Neural cell (in vitro differentiated cells): ENCODE measurements around the gene GNB2. TPM values are rescaled to one million over a fixed set of nuclear protein-coding genes. Genes with fewer than 3 reads are reported as not detected.

Experiments used
- H2AFZ ChIP-seq: fragments of 200-600, 300-800 bp; sonication (generic), shearing (Covaris generic); 2 replicates; pipeline ENCODE4 v1.6.0; 2014; ENCODE audit warnings: low read depth, mild to moderate bottlenecking, antibody characterized with exemption, low read length, moderate library complexity
- H3F3A ChIP-seq: fragments of 200-600 bp; shearing (Covaris generic); 2 replicates; pipeline ENCODE4 v1.6.1; 2016; ENCODE audit warnings: mild to moderate bottlenecking, moderate library complexity, mixed read lengths, antibody characterized with exemption, low read length; ENCODE audit not compliant: insufficient read depth, poor library complexity, severe bottlenecking
- H3K27ac ChIP-seq: fragments of 200-600, 300-800 bp; sonication (generic), shearing (Covaris generic); 2 replicates; pipeline ENCODE4 v1.5.1; 2014; ENCODE audit warnings: mild to moderate bottlenecking, low read length, moderate library complexity
- H3K27me3 ChIP-seq: fragments of 300-800, 200-600 bp; sonication (generic), shearing (Covaris generic); 2 replicates; pipeline ENCODE4 v1.6.0; 2014; ENCODE audit warnings: mild to moderate bottlenecking, low read depth, low read length, moderate library complexity; ENCODE audit not compliant: insufficient read depth
- H3K36me3 ChIP-seq: fragments of 300-800, 200-600 bp; sonication (generic), shearing (Covaris generic); 2 replicates; pipeline ENCODE4 v1.5.1; 2014; ENCODE audit warnings: mild to moderate bottlenecking, antibody characterized with exemption, low read length, moderate library complexity; ENCODE audit not compliant: insufficient read depth
- H3K4me2 ChIP-seq: fragments of 300-800, 200-600 bp; sonication (generic), shearing (Covaris generic); 2 replicates; pipeline ENCODE4 v1.6.0; 2014; ENCODE audit warnings: mild to moderate bottlenecking, low read length
- H3K4me3 ChIP-seq: fragments of 300-800, 200-600 bp; sonication (generic), shearing (Covaris generic); 2 replicates; pipeline ENCODE4 v1.5.1; 2014; ENCODE audit warnings: mild to moderate bottlenecking, low read length, moderate library complexity
- H3K79me2 ChIP-seq: fragments of 200-600 bp; shearing (Covaris generic); replicated peaks from 2 replicates; pipeline ENCODE4 v1.6.0; 2014; ENCODE audit warnings: mild to moderate bottlenecking, low read length, moderate library complexity; ENCODE audit not compliant: insufficient read depth
- H3K9ac ChIP-seq: fragments of 300-800, 200-600 bp; sonication (generic), shearing (Covaris generic); 2 replicates; pipeline ENCODE4 v1.6.1; 2016; ENCODE audit warnings: mild to moderate bottlenecking, low read length, mixed read lengths
- H3K9me2 ChIP-seq: fragments of 200-600 bp; shearing (Covaris generic); 2 replicates; pipeline ENCODE4 v1.6.1; 2016; ENCODE audit warnings: mild to moderate bottlenecking, low read length, mixed read lengths; ENCODE audit not compliant: insufficient read depth
- H3K9me3 ChIP-seq: fragments of 200-600, 300-800 bp; sonication (generic), shearing (Covaris generic); 2 replicates; pipeline ENCODE4 v1.6.1; 2016; ENCODE audit warnings: mild to moderate bottlenecking, mixed run types, low read length, moderate library complexity, mixed read lengths
- H4K20me1 ChIP-seq: fragments of 200-600 bp; shearing (Covaris generic); 2 replicates; pipeline ENCODE4 v1.6.1; 2016; ENCODE audit warnings: mild to moderate bottlenecking, mixed run types; ENCODE audit not compliant: insufficient read depth
- EP300 ChIP-seq: fragments of 450-650 bp; conservative IDR thresholded peaks from 2 replicates; pipeline ENCODE4 v1.6.1; 2014; ENCODE audit warnings: antibody characterized with exemption, mild to moderate bottlenecking, moderate library complexity; ENCODE audit not compliant: poor library complexity, severe bottlenecking
- EZH2 ChIP-seq: fragments of 200-600, 300-800 bp; shearing (Covaris generic), sonication (generic); IDR thresholded peaks from 2 replicates; pipeline ENCODE4 v1.6.1; 2014; ENCODE audit warnings: antibody characterized with exemption, low read length, borderline replicate concordance, mild to moderate bottlenecking; ENCODE audit not compliant: insufficient read depth, poor library complexity, severe bottlenecking
- MXI1 ChIP-seq: fragments of 450-650 bp; conservative IDR thresholded peaks from 2 replicates; pipeline ENCODE4 v1.6.1; 2014; ENCODE audit warnings: antibody characterized with exemption, mild to moderate bottlenecking; ENCODE audit not compliant: poor library complexity, severe bottlenecking
- POLR2AphosphoS5 ChIP-seq: IDR thresholded peaks from 2 replicates; pipeline ENCODE4 v1.6.1; 2012
- RAD21 ChIP-seq: fragments of 450-650 bp; conservative IDR thresholded peaks from 2 replicates; pipeline ENCODE4 v1.6.1; 2014; ENCODE audit warnings: antibody characterized with exemption, mild to moderate bottlenecking, moderate library complexity
- SMC3 ChIP-seq: fragments of 450-650 bp; conservative IDR thresholded peaks from 2 replicates; pipeline ENCODE4 v1.6.1; 2014; ENCODE audit warnings: antibody characterized with exemption, mild to moderate bottlenecking, moderate library complexity; ENCODE audit not compliant: poor library complexity
- TAF1 ChIP-seq: IDR thresholded peaks from 2 replicates; pipeline ENCODE4 v1.6.1; 2012; ENCODE audit warnings: low read depth
- polyA plus RNA-seq: library from polyadenylated mRNA; depleted of rRNA; stranded (reverse); fragments of >200 nt; gene quantifications from 2 replicates; pipeline ENCODE4 v1.2.3, GENCODE V29; 2014
- TF ChIP-seq, protein P1 (sequence below): fragments of 450-650 bp; IDR thresholded peaks from 2 replicates; pipeline ENCODE4 v1.5.1; 2014; ENCODE audit warnings: antibody characterized with exemption, mild to moderate bottlenecking, moderate library complexity; ENCODE audit not compliant: poor library complexity, severe bottlenecking
- TF ChIP-seq, protein P2 (sequence below): IDR thresholded peaks from 2 replicates; pipeline ENCODE4 v1.6.1; 2012; ENCODE audit warnings: borderline replicate concordance

Gene GNB2
- polyA plus RNA-seq, 1 donor from 2014 or later = 279 TPM

DNA sequence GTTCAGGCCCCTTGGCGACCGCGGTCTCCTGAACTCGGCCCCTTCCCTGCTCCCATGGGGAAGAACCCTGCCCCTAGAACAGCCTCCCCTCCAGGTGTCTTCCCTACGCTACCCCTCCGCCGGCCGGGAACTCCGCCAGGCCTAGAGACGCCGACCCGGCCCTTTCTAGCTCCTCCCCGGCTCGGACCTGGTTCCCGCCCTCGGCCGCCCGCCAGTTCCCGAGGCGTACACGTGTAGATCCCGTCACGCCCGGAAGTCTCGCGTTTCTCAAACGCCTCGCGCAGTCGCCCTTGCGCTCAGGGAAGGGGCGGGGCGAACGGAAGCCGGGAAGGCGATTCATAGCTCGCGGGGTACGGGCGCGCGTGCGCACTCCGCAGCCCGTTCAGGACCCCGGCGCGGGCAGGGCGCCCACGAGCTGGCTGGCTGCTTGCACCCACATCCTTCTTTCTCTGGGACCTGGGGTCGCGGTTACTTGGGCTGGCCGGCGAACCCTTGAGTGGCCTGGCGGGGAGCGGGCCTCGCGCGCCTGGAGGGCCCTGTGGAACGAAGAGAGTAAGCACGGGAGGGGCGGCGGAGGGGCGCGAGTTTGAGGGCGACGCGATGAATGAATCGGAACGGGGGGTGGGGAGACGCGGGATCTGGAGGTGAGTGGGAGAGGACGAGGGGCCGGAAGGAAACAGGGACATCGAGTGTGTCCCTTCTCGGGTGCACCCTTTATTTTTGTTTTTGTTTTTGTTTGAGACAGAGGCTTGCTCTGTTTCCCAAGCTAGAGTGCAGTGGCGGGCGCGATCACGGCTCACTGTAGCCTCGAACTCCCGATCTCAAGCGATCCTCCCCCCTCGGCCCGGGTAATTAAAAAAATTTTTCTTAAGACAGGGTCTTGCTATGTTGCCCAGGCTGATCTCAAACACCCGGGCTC, 32.5 kb downstream of the GNB2 start, which contains the start of gene POP7:
Gene POP7, plus strand, starts transcription at position 369 of the 919 bp plus-strand sequence. CDS start 710 bp downstream, outside the sequence.
- TF ChIP-seq POLR2AphosphoS5 (peak; percentile 97), TAF1 (peak; percentile 39), EP300 (no peak), EZH2 (no peak), SMC3 (no peak), RAD21 (no peak), MXI1 (peak; percentile 92)
- TF ChIP-seq, protein P1, sequence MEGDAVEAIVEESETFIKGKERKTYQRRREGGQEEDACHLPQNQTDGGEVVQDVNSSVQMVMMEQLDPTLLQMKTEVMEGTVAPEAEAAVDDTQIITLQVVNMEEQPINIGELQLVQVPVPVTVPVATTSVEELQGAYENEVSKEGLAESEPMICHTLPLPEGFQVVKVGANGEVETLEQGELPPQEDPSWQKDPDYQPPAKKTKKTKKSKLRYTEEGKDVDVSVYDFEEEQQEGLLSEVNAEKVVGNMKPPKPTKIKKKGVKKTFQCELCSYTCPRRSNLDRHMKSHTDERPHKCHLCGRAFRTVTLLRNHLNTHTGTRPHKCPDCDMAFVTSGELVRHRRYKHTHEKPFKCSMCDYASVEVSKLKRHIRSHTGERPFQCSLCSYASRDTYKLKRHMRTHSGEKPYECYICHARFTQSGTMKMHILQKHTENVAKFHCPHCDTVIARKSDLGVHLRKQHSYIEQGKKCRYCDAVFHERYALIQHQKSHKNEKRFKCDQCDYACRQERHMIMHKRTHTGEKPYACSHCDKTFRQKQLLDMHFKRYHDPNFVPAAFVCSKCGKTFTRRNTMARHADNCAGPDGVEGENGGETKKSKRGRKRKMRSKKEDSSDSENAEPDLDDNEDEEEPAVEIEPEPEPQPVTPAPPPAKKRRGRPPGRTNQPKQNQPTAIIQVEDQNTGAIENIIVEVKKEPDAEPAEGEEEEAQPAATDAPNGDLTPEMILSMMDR = no peak
- TF ChIP-seq, protein P2, sequence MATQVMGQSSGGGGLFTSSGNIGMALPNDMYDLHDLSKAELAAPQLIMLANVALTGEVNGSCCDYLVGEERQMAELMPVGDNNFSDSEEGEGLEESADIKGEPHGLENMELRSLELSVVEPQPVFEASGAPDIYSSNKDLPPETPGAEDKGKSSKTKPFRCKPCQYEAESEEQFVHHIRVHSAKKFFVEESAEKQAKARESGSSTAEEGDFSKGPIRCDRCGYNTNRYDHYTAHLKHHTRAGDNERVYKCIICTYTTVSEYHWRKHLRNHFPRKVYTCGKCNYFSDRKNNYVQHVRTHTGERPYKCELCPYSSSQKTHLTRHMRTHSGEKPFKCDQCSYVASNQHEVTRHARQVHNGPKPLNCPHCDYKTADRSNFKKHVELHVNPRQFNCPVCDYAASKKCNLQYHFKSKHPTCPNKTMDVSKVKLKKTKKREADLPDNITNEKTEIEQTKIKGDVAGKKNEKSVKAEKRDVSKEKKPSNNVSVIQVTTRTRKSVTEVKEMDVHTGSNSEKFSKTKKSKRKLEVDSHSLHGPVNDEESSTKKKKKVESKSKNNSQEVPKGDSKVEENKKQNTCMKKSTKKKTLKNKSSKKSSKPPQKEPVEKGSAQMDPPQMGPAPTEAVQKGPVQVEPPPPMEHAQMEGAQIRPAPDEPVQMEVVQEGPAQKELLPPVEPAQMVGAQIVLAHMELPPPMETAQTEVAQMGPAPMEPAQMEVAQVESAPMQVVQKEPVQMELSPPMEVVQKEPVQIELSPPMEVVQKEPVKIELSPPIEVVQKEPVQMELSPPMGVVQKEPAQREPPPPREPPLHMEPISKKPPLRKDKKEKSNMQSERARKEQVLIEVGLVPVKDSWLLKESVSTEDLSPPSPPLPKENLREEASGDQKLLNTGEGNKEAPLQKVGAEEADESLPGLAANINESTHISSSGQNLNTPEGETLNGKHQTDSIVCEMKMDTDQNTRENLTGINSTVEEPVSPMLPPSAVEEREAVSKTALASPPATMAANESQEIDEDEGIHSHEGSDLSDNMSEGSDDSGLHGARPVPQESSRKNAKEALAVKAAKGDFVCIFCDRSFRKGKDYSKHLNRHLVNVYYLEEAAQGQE = peak; percentile 61
- Histone ChIP-seq H2AFZ (peak within 1 kb of the TSS; percentile 84), H3K9ac (peak within 1 kb of the TSS; percentile 91), H3K4me2 (peak within 1 kb of the TSS; percentile 72), H3K4me3 (peak within 1 kb of the TSS; percentile 87), H3K27me3 (no peaks in the 10 kb centered on the region), H4K20me1 (no peaks in the 10 kb centered on the region), H3F3A (no peaks in the 10 kb centered on the region), H3K9me2 (no peaks in the 10 kb centered on the region), H3K9me3 (no peaks in the 10 kb centered on the region), H3K36me3 (no peaks in the 10 kb centered on the region), H3K79me2 (peaks cover 14% of the 10 kb centered on the region), H3K27ac (peak within 1 kb of the TSS; percentile 82)

DNA sequence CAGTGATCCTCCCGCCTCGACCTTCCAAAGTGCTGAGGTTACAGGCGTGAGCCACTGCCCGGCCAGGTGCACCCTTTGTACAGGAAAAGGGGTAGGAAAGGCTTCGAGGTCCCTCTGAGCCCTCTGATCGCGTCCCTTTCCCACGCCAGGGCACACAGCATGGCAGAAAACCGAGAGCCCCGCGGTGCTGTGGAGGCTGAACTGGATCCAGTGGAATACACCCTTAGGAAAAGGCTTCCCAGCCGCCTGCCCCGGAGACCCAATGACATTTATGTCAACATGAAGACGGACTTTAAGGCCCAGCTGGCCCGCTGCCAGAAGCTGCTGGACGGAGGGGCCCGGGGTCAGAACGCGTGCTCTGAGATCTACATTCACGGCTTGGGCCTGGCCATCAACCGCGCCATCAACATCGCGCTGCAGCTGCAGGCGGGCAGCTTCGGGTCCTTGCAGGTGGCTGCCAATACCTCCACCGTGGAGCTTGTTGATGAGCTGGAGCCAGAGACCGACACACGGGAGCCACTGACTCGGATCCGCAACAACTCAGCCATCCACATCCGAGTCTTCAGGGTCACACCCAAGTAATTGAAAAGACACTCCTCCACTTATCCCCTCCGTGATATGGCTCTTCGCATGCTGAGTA, 33.3 kb downstream of the GNB2 start:
- H3K4me2 ChIP-seq = peak overlapping the region; percentile 58
- TF ChIP-seq TAF1 (peak; percentile 6), MXI1 (no peak)
- peaks cover 14% of the 10 kb centered on the region for H3K79me2 ChIP-seq
- H3K9me3 ChIP-seq = no peaks in the 10 kb centered on the region
- H3K27me3 ChIP-seq = no peaks in the 10 kb centered on the region
- peak overlapping the region; percentile 87 for H3K4me3 ChIP-seq
- no peak overlapping the region for H3K27ac ChIP-seq
- H3K9me2 ChIP-seq = no peaks in the 10 kb centered on the region
- H3K9ac ChIP-seq = peak overlapping the region; percentile 91
- no peaks in the 10 kb centered on the region for H3K36me3 ChIP-seq
- H3F3A ChIP-seq = no peaks in the 10 kb centered on the region
- no peaks in the 10 kb centered on the region for H4K20me1 ChIP-seq
- peak overlapping the region; percentile 84 for H2AFZ ChIP-seq
